AG09319 (cell line): Measurements from ENCODE around the gene LMOD1.
A peak's percentile ranks its signal among the peaks of the same experiment; 100 is the strongest.
"Not testable (repeated sequence)": the region's sequence is repeated elsewhere in the genome, so short reads cannot be mapped to it uniquely, and the experiment has no call there.

Experiments used
- DNase-seq: peaks from one replicate; pipeline ENCODE4 v3.0.0-alpha.2; 2010; ENCODE audit warnings: low read depth; ENCODE audit errors: extremely low read depth
- TF ChIP-seq, protein P1 (sequence below): IDR thresholded peaks from 2 replicates; pipeline ENCODE4 v1.5.1; 2011; ENCODE audit warnings: low read depth, mild to moderate bottlenecking, inconsistent platforms, low read length, moderate library complexity

LMOD1 gene

DNA sequence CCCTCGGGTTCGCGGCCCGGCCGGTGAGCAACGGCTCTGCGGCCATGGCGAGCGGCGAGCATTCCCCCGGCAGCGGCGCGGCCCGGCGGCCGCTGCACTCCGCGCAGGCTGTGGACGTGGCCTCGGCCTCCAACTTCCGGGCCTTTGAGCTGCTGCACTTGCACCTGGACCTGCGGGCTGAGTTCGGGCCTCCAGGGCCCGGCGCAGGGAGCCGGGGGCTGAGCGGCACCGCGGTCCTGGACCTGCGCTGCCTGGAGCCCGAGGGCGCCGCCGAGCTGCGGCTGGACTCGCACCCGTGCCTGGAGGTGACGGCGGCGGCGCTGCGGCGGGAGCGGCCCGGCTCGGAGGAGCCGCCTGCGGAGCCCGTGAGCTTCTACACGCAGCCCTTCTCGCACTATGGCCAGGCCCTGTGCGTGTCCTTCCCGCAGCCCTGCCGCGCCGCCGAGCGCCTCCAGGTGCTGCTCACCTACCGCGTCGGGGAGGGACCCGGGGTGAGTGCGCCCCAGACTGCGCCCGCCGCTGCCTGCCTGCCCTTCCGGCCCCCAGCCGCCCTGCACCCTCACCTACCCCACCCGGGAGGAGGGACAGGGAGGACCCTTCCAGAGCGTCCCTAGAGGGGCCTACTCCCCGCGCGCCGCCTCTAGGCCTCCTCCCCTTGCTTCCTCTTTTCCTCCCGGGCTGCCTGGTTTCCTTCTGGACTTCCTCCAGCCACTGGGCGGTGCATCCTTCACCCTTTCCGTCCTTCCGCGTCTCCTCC is 36.5 kb upstream of the LMOD1 start, which contains the start of gene RNPEP:
RNPEP (plus strand) TSS at position 26 of the 757 bp plus-strand sequence; CDS start at position 45, 19 bp downstream.
- TF ChIP-seq, protein P1, sequence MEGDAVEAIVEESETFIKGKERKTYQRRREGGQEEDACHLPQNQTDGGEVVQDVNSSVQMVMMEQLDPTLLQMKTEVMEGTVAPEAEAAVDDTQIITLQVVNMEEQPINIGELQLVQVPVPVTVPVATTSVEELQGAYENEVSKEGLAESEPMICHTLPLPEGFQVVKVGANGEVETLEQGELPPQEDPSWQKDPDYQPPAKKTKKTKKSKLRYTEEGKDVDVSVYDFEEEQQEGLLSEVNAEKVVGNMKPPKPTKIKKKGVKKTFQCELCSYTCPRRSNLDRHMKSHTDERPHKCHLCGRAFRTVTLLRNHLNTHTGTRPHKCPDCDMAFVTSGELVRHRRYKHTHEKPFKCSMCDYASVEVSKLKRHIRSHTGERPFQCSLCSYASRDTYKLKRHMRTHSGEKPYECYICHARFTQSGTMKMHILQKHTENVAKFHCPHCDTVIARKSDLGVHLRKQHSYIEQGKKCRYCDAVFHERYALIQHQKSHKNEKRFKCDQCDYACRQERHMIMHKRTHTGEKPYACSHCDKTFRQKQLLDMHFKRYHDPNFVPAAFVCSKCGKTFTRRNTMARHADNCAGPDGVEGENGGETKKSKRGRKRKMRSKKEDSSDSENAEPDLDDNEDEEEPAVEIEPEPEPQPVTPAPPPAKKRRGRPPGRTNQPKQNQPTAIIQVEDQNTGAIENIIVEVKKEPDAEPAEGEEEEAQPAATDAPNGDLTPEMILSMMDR: no peak; the same call in none of the 2 replicates

DNA sequence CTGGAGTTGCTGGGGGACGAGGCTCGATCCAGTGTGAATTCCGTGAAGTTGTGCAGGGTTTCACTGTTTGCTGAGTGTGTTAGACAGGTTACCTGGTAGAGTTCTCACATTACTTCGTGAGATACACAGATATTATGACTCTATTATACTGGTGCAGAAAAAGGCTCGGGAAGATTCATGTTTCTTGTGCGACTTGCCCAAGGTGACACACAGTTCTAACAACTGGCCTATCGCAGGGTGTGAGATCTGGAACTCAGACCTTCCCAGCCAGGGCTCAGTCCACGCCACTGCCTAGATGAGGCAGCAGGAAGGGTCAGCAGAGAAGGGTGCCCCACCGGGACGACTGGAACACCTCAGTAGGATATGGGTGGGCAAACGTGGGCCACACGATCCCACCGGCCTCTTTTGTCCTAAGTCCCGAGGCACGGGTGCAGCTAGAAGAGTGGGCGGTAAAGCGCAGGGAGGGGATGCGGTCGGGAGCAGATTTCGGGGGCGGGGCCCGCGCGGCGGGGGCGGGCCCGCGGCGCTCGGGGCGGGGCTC is 35.8 kb upstream of the LMOD1 start:
- no peak for DNase-seq
- TF ChIP-seq, protein P1: no peak

More for the DNA sequence above, 36.5 kb upstream of the LMOD1 start, which contains the start of gene RNPEP:
- peak; percentile 49 for DNase-seq

DNA sequence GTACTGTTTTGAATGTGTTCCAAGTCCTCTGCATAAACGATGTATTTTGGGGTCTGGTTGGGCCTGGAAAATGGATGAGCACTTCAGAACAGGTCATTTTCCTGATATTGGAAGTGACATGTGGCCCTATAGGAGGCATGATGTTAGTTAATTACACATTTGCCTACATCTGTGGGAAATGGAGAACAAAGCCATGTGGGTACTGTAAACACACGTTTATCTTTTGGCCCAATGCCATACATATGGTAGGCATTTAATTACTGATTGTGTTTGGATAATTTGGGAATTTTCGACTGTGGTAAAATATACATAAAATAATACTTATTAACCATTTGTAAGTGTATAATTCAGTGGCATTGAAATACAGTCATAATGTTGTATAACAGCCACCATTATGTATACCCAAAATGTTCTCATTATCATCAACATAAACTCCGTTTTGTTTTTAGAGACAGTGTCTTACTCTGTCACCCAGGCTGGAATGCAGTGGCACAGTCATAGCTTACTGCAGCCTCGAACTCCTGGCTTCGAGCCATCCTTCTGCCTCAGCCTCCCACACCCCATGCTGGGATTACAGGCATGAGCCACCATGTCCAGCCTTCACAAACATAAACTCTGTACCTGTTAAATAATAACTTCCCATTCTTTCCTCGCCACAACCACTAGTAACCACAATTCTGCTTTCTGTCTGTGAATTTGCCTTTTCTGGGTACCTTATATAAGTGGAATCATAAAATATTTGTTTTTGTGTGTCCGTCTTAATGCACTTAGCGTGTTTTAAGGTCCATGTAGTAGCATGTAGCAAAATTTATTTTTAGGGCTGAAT is 24.2 kb upstream of the LMOD1 start:
- TF ChIP-seq, protein P1: no peak
- no peak for DNase-seq

DNA sequence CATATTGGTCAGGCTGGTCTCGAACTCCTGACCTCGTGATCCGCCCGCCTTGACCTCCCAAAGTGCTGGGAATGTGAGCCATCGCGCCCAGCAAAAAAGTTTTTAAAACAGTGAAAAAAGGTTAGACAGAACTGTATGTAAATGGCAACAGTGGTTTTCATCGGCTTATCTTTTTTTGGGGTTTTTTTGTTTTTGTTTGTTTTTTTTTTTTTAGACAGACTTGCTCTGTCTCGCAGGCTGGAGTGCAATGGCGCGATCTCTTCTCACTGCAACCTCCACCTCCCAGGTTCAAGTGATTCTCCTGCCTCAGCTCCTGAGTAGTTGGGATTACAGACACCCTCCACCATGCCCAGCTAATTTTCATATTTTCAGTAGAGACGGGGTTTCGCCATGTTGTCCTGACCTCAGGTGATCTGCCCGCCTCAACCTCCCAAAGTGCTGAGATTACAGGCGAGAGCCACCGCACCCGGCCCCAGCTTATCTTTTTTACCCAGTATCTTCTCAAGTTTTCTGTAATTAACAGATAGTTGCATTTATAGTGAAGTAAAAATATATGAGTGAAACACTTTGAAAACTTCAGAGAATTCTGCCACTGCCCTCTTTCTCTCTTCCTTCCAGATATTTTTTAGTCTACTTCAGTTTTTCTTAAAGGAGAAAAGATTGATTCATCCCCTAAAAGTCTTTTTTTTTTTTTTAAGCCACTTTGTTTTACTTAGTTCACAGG is 22.0 kb upstream of the LMOD1 start:
- no peak for DNase-seq
- TF ChIP-seq, protein P1: no peak

DNA sequence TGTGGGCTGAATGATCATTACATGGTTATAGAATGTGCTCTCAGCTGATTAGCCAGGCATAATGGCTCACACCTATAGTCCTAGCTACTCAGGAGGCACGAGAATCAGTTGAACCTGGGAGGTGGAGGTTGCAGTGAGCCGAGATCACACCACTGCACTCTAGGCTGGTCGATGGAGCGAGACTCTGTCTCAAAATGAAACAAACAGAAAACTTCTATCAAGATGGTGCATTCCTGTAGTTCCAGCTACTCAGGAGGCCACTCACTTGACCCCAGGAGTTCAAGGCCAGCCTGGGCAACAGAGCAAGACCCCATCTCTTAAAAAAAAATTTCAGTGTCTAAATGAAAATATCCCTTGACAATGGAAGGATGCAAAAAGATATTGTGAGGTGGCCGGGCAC is 19.8 kb upstream of the LMOD1 start:
- no peak for DNase-seq
- TF ChIP-seq, protein P1: no peak

DNA sequence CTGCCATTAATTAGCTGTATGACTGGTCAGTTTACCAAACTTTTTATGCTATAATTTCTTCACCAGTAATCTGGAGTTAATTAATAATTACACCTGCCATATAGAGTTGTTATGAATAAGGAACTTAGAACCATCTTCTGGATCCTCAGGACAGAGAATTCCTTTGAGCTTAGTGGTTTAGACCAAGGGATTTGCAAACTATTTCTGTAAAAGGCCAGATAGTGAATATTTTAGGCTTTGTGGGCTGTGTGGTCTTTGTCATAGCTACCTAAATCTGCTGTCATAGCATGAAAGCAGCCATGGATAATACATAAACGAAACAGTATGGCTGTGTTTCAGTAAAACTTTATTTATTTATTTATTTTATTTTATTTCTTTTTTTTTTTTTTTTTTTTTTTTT is 17.9 kb upstream of the LMOD1 start:
- TF ChIP-seq, protein P1: no peak
- DNase-seq: no peak

DNA sequence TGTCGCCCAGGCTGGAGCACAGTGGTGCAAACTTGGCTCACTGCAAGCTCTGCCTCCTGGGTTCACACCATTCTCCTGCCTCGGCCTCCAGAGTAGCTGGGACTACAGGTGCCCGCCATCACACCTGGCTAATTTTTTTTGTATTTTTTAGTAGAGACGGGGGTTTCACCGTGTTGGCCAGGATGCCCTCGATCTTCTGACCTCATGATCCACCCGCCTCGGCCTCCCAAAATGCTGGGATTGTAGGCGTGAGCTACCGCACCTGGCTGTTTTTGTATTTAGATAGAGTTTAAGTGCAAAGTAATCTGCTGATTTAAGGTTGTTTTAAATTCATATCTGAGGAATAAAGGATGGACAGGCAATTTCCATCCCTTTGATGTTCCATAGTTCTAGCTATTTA is 16.0 kb upstream of the LMOD1 start:
- not testable (repeated sequence) for DNase-seq
